Measurements from ENCODE around the gene UBXN11.
"Not testable (repeated sequence)": the region's sequence is repeated elsewhere in the genome, so short reads cannot be mapped to it uniquely, and the experiment has no call there.

UBXN11 gene

GRCh38 chr1:26336477-26337205 is 30.2 kb upstream of the UBXN11 start:
- DNase-seq (ENCODE audit: low spot score) = peak; percentile 81

DNA sequence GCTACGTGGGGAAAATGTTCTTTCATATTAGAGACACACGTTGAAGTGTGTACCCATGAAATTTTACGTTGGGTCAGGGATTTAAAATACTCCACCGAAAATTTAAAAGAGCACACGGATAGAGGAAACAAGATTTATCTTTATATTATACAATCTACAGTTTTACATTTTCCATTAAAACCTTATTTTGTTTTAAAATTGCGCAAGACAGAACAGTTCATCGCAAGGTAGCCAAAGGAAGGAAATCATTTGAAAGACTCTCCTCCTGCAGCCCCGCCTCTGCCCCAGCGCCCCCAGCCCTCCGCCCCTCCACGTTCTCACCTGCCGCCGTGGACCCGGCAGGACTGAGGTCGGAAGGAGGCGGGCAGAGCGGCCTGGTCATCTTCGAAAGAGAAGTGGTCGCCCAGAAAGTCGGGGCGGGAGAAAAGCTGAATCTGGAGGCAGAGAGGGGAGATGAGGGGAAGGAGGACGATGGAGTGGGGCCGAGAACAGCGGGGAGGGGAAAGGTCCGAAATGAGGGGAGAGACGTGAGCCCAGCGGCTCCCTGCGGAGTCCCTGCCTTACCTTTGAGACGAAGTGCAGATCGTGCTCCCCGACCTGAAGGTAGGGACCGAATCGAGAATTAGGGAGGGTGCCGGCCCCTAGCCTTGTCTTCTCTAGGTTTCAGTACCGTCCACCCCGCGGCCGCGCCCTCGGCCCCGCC is 29.5 kb upstream of the UBXN11 start:
- DNase-seq (ENCODE audit: low spot score) = no peak

GRCh38 chr1:26333312-26333711 is 26.9 kb upstream of the UBXN11 start:
- not testable (repeated sequence) for DNase-seq (ENCODE audit: low spot score)

- no peak for DNase-seq (ENCODE audit: low spot score)
These were observed 23.8 kb upstream of the UBXN11 start for GRCh38 chr1:26330276-26330675.

GRCh38 chr1:26329380-26329779 is 22.9 kb upstream of the UBXN11 start:
- not testable (repeated sequence) for DNase-seq (ENCODE audit: low spot score)

DNA sequence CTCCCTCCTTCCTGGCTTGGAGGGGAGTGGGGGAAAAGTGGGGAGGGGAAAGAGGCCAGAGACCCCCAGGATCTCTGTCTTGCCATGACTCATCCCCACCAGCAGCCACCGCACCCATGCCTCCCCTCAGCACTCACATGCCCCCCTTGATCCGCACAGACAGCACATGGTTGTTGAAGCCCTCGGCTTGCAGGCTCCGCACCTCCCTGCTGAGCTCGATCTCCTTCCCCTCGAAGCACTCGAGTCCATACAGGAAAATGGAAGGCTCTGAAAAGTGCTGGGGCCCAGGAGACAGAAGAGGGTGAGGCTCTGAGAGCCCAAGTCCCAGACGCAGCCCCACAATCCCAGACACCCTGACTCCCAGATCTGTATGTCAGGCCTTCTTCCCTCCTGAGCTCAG is 22.2 kb upstream of the UBXN11 start:
- DNase-seq (ENCODE audit: low spot score) = no peak

GRCh38 chr1:26327956-26328362 is 21.5 kb upstream of the UBXN11 start:
- no peak for DNase-seq (ENCODE audit: low spot score)

DNA sequence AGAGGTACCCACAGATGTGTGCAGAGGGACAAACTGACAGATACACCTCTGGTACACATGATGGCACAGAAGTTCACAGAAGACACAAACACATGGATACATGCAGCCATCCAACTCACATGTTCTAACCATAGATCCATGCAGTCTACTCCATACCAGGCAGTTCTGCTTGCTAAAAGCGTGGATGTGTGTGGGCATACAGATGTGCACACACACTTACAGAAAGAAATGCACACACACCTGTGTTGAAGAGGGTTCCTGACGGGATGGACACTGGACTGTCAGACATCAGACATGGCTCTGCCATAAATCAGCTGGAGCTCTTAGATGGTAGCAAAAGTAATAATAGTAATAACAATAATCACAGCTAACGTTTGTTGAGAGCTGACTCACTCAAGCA is 18.1 kb upstream of the UBXN11 start:
- DNase-seq (ENCODE audit: low spot score) = no peak

DNA sequence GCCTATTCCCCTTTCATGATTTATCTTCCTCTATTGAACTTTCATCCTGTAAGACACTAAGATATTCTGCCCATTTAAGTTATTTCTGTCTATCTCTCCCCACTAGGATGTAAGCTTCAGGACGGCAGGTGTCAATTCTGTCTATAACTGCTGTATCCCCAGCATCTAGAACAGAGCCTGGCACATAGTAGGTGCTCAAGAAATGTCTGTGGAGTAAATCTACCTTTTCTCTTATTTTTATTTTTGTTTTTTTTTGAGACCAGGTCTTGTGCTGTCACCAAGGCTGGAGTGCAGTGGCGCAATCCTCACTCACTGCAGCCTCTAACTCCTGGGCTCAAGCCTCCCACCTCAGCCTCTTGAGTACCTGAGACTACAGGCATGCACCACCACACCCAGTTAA is 16.9 kb upstream of the UBXN11 start:
- no peak for DNase-seq (ENCODE audit: low spot score)

- DNase-seq (ENCODE audit: low spot score) = no peak
These were observed 15.6 kb upstream of the UBXN11 start for GRCh38 chr1:26322042-26322331.

DNA sequence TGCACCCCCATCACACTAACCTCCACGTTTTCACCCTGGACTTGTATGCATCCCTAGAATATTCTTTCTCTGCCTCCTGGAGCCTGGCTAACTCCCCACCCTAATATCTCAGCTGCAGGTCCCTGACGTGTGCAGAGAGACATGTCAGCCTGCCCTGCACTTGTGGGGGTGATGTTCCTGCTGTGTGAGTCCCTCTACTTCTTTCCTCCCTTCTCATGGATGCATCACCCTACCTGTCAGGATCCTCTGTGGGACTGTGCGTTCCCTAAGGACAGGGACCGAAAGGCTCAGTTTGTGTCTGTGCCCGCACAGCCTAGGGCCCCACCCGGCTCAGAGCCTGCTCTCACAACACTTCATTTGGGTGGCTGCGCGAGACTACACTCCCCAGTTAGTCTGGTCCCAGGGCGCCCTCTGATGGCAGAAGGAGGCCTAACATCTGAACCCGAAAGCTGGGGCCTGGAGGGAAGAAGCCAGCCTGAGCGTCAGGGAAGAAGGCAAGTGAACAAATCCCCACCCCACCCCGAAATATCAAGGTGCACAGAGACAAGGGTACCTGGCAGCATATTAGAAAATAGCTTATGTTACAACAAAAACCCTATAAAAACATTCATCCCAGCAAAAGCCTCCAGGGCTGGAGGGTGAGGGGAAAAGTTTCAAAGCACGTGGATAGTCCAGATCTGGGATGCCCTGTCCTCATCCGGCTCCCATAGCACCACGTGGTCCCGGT is 15.0 kb upstream of the UBXN11 start:
- DNase-seq (ENCODE audit: low spot score) = peak; percentile 93

- DNase-seq (ENCODE audit: low spot score) = no peak
These were observed 14.5 kb upstream of the UBXN11 start for GRCh38 chr1:26320896-26321295.

GRCh38 chr1:26318338-26319064 is 12.1 kb upstream of the UBXN11 start:
- peak; percentile 53 for DNase-seq (ENCODE audit: low spot score)

DNA sequence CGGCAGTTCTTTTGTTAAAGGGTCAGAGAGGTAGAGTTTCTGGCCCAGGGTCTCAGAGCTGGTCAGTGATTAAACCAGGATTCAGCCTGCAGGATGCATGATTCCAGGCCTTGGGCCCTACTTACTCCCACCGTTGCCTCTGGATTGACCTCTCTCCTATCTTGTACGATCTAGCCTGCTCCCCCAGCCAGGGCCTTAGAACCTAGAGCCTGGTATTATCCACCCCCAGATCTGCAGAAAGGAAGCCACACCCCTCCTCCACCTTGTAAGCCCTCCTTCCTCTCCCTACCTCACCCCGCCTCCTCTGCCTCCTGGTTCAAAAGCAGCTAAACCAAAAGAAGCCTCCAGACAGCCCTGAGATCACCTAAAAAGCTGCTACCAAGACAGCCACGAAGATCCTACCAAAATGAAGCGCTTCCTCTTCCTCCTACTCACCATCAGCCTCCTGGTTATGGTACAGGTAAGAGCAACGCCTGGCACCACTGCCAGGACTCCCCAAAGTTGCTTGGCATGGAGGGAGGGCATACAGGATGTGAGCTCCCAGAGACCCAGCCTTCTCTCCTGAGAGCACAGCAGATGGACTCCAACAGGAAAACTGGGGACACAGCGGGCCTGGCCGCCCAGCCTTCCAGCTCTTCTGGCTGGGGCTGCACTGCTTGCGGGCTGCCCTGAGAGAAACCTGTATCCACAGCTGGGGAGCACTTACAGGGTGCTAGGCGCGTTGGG is 11.3 kb upstream of the UBXN11 start, which contains the start of gene CD52:
Gene CD52 (plus strand): TSS at position 347 of the 726 bp plus-strand sequence. CDS start 60 bp downstream, at position 407.
- no peak for DNase-seq (ENCODE audit: low spot score)

- no peak for DNase-seq (ENCODE audit: low spot score)
These were observed 10.7 kb upstream of the UBXN11 start for GRCh38 chr1:26317146-26317545.

DNA sequence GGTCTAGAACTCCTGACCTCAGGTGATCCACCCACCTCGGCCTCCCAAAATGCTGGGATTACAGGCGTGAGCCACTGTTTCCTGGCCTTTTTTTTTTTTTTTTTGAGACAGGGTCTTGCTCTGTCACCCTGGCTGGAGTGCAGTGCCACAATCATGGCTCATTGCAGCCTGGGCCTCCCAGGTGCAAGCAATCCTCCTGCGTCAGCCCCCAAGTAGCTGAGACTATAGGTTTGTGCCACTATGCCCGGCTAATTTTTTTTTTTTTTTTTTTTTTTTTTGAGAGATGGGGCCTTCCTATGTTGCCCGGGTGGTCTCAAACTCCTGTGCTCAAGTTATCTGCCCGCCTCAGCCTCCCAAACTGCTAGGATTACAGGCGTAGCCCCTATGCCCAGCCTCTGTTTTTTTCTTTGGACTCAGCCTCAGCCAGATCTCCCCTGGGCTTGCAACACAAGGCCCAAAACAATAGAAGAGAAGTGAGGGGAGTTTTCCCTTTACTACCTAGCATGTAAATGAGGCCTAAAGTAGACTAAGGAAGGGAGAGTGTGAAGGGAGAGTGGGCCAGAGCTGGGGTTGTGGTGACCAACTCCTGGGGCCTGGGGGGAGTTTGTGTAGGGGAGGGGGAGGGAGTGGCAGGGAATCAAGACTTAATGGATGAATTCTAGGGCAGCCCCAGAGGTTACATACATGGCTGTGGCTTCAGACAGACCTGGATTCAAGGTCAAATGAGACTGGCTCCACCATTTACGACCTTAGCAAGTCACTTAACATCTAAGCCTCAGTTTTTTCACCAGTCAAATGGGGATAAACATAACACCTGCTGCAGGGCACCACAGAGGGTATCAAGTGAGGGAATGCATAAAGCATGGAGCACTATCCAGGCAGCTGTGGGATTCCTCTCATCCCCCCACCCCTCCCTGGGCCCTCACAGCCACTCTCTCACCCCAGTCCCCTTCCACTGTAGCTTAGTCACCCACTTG is 9.7 kb upstream of the UBXN11 start:
- DNase-seq (ENCODE audit: low spot score) = no peak

GRCh38 chr1:26314501-26314900 is 8.1 kb upstream of the UBXN11 start:
- DNase-seq (ENCODE audit: low spot score) = no peak

DNA sequence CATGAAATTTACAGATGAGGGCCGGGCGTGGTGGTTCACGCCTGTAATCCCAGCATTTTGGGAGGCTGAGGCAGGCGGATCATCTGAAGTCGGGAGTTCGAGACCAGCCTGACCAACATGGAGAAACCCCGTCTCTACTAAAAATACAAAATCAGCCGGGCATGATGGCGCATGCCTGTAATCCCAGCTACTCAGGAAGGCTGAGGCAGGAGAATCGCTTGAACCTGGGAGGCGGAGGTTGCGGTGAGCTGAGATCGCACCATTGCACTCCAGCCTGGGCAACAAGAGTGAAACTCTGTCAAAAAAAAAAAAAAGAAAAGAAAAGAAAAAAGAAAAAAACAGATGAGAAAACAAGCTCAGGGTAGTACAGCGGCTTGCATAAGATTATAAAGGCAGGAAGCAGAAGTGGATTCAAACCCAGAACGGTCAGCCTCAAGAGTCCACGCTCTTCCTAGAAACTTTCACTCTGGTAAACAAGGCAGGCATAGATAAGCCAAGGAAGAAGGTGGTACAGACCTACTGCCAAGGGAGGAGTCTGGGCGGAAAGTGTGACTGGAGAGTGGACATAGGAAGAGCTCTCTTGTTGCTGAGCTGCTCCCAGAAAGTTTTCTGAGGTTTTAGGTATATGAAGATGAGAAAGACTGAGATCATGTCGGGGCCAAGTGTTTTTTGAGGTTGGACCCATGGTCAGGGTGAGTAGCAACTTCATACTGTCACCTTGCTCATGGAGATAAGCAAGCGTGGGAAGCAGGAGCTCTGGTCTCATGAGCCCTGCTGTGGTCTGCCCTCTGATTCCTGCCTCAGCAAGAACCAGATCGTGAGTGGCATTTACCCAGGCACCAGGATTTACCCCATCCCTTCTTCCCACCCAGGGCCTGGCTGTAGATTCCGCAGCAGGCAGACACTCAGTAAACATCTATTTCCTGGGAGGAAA is 1.8 kb upstream of the UBXN11 start:
- DNase-seq (ENCODE audit: low spot score) = peak; percentile 53

GRCh38 chr1:26307363-26307781 is 936 bp upstream of the UBXN11 start:
- DNase-seq (ENCODE audit: low spot score) = no peak

All from hematopoietic multipotent progenitor cell treated with erythropoietin and hydrocortisone succinate and interleukin-3 and kit ligand, for 15 days (in vitro differentiated cells).